GM23338 (cell line): ENCODE measurements around the gene UQCC2.

Experiments used
- CREB1 ChIP-seq: fragments of 250-450 bp; sonication (Bioruptor Pico); IDR thresholded peaks from 2 replicates; pipeline ENCODE4 v1.5.0; 2020; ENCODE audit warnings: low read depth, mild to moderate bottlenecking, moderate library complexity
- ETS1 ChIP-seq: IDR thresholded peaks from 2 replicates; pipeline ENCODE4 v1.6.1; 2016; ENCODE audit warnings: antibody characterized with exemption
- EZH2 ChIP-seq: fragments of 200-600 bp; sonication (generic); IDR thresholded peaks from one replicate; pipeline ENCODE4 v1.8.0; 2017; ENCODE audit warnings: antibody characterized with exemption, mild to moderate bottlenecking, low read depth; ENCODE audit not compliant: unreplicated experiment
- EZH2phosphoT487 ChIP-seq: fragments of 200-600 bp; sonication (generic); IDR thresholded peaks from one replicate; pipeline ENCODE4 v1.8.1; 2018; ENCODE audit warnings: antibody characterized with exemption; ENCODE audit not compliant: unreplicated experiment
- JUNB ChIP-seq: IDR thresholded peaks from one replicate; pipeline ENCODE4 v1.6.1; 2016; ENCODE audit warnings: antibody characterized with exemption; ENCODE audit not compliant: unreplicated experiment
- POLR2AphosphoS5 ChIP-seq: IDR thresholded peaks from 2 replicates; pipeline ENCODE4 v1.6.1; 2016; ENCODE audit warnings: antibody characterized with exemption, low read depth
- REST ChIP-seq: IDR thresholded peaks from one replicate; pipeline ENCODE4 v1.6.1; 2018; ENCODE audit warnings: antibody characterized with exemption; ENCODE audit not compliant: unreplicated experiment
- STAT1 ChIP-seq: IDR thresholded peaks from one replicate; pipeline ENCODE4 v1.6.1; 2016; ENCODE audit warnings: antibody characterized with exemption; ENCODE audit not compliant: unreplicated experiment
- ZNF114 ChIP-seq: fragments of 250-450 bp; sonication (Bioruptor Pico); IDR thresholded peaks from 2 replicates; pipeline ENCODE4 v1.5.0; 2020; ENCODE audit warnings: mild to moderate bottlenecking, moderate library complexity
- ZNF331 ChIP-seq: fragments of 250-450 bp; sonication (Bioruptor Pico); IDR thresholded peaks from 2 replicates; pipeline ENCODE4 v1.5.0; 2020; ENCODE audit warnings: low read depth, mild to moderate bottlenecking, moderate library complexity
- ZNF462 ChIP-seq: fragments of 250-450 bp; sonication (Bioruptor Pico); IDR thresholded peaks from 2 replicates; pipeline ENCODE4 v1.5.0; 2020; ENCODE audit warnings: mild to moderate bottlenecking, moderate library complexity
- TF ChIP-seq, protein P1 (sequence below), 2 experiments: fragments of 200-600 bp in 1 of 2; sonication (generic) in 1 of 2; conservative IDR thresholded peaks; 2 replicates each; pipeline versions ENCODE4 v1.5.1 to v1.6.1; 2016 to 2017; ENCODE audit warnings: antibody characterized with exemption in 2 of 2, low read depth in 2 of 2, mild to moderate bottlenecking in 2 of 2, moderate library complexity in 1 of 2

- TF ChIP-seq, protein P1, sequence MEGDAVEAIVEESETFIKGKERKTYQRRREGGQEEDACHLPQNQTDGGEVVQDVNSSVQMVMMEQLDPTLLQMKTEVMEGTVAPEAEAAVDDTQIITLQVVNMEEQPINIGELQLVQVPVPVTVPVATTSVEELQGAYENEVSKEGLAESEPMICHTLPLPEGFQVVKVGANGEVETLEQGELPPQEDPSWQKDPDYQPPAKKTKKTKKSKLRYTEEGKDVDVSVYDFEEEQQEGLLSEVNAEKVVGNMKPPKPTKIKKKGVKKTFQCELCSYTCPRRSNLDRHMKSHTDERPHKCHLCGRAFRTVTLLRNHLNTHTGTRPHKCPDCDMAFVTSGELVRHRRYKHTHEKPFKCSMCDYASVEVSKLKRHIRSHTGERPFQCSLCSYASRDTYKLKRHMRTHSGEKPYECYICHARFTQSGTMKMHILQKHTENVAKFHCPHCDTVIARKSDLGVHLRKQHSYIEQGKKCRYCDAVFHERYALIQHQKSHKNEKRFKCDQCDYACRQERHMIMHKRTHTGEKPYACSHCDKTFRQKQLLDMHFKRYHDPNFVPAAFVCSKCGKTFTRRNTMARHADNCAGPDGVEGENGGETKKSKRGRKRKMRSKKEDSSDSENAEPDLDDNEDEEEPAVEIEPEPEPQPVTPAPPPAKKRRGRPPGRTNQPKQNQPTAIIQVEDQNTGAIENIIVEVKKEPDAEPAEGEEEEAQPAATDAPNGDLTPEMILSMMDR (conservative IDR thresholded peaks at IDR 0.05; ENCODE audit: low read depth in 2 of 2), result no peak
- TF ChIP-seq POLR2AphosphoS5 (no peak), REST (no peak), CREB1 (CRISPR knock-in tag) (no peak), JUNB (no peak), EZH2phosphoT487 (no peak), ZNF114 (CRISPR knock-in tag) (no peak), ZNF331 (CRISPR knock-in tag) (no peak), EZH2 (no peak), ETS1 (no peak), STAT1 (no peak), ZNF462 (CRISPR knock-in tag) (no peak)
Observed at GRCh38 chr6:33678233-33678931, 33.1 kb downstream of the UQCC2 start.
